ENCODE data around the gene MSMO1. TPM values are rescaled to one million over a fixed set of nuclear protein-coding genes. Genes with fewer than 3 reads are reported as not detected.
"Not testable (repeated sequence)": the region's sequence is repeated elsewhere in the genome, so short reads cannot be mapped to it uniquely, and the experiment has no call there.

MSMO1 gene
- total RNA-seq, 2 experiments from 2014 or later, result 41.6 to 91.5 TPM

GRCh38 chr4:165336743-165337142 is 9.3 kb downstream of the MSMO1 start:
- Histone ChIP-seq H3K4me3 (ENCODE audit: low read depth, low read length, poor library complexity, severe bottlenecking) (no peak overlapping the region), H4K20me1 (ENCODE audit: insufficient read depth, low read length) (peaks cover 61% of the 10 kb centered on the region), H3K9me2 (ENCODE audit: insufficient read depth, low read length) (no peaks in the 10 kb centered on the region), H3K9me3 (ENCODE audit: low read length) (no peaks in the 10 kb centered on the region), H3K27ac (ENCODE audit: low read depth, low read length, poor library complexity, severe bottlenecking) (no peak overlapping the region), H3K4me2 (ENCODE audit: low read length) (no peak overlapping the region), H3K4me1 (ENCODE audit: insufficient read depth, low read length, poor library complexity, severe bottlenecking) (peaks cover 22% of the 10 kb centered on the region), H3K79me2 (ENCODE audit: insufficient read depth, low read depth, low read length) (peaks cover 69% of the 10 kb centered on the region), H3K36me3 (ENCODE audit: insufficient read depth, low read length) (peaks cover 98% of the 10 kb centered on the region), H2AFZ (ENCODE audit: low read length) (no peak overlapping the region)
- ChIA-PET POLR2A (interaction anchor here (1.5 kb wide), 1 partner anchor 9 kb away, joined by 3 read pairs; the partner anchor contains the start of gene MSMO1), CTCF (ENCODE audit: unreplicated experiment) (no interaction called here)
- BruUV-seq (replicated peaks), result no TSS peak
- no peak for DNase-seq (ENCODE audit: low spot score)
- intact Hi-C loops (cut with micrococcal nuclease; ENCODE audit: unreplicated experiment), result no loop called here
- TF ChIP-seq CTCF (conservative IDR thresholded peaks at IDR 0.05; ENCODE audit: low read length), result no peak
- TF ChIP-seq EZH2phosphoT487 (IDR thresholded peaks at IDR 0.05; ENCODE audit: borderline replicate concordance, low read depth, low read length), result no peak

GRCh38 chr4:165342340-165342739 is 14.9 kb downstream of the MSMO1 start:
- TSS peak; percentile 30 for BruUV-seq (replicated peaks)
- H2AFZ ChIP-seq (ENCODE audit: low read length); H3K4me2 ChIP-seq (ENCODE audit: low read length); H3K27ac ChIP-seq (ENCODE audit: low read depth, low read length, poor library complexity, severe bottlenecking); CTCF ChIA-PET (ENCODE audit: unreplicated experiment); H3K9me2 ChIP-seq (ENCODE audit: insufficient read depth, low read length); H3K4me1 ChIP-seq (ENCODE audit: insufficient read depth, low read length, poor library complexity, severe bottlenecking); DNase-seq (ENCODE audit: low spot score); H3K9me3 ChIP-seq (ENCODE audit: low read length); H3K4me3 ChIP-seq (ENCODE audit: low read depth, low read length, poor library complexity, severe bottlenecking): not testable (repeated sequence)
- POLR2A ChIA-PET, result interaction anchor here (0.7 to 2.7 kb wide), 8 partner anchors 9 to 211 kb away, joined by 3 to 13 read pairs (median 4); no protein-coding TSS in a partner anchor
- Histone ChIP-seq H4K20me1 (ENCODE audit: insufficient read depth, low read length) (peaks cover 12% of the 10 kb centered on the region), H3K79me2 (ENCODE audit: insufficient read depth, low read depth, low read length) (peaks cover 13% of the 10 kb centered on the region; the same call in 1 of the 2 replicates), H3K36me3 (ENCODE audit: insufficient read depth, low read length) (peaks cover 67% of the 10 kb centered on the region)
- intact Hi-C loops (cut with micrococcal nuclease; ENCODE audit: unreplicated experiment), result loop anchor here (2.0 kb wide), 1 partner anchor 212 kb away; no protein-coding TSS in a partner anchor

- DNase-seq (ENCODE audit: low spot score), result peak; percentile 42
- intact Hi-C loops (cut with micrococcal nuclease; ENCODE audit: unreplicated experiment), result loop anchor here (2.0 kb wide), 1 partner anchor 213 kb away; no protein-coding TSS in a partner anchor
- Histone ChIP-seq H3K9me2 (ENCODE audit: insufficient read depth, low read length) (no peaks in the 10 kb centered on the region), H3K9me3 (ENCODE audit: low read length) (no peaks in the 10 kb centered on the region), H3K27ac (ENCODE audit: low read depth, low read length, poor library complexity, severe bottlenecking) (no peak overlapping the region), H3K79me2 (ENCODE audit: insufficient read depth, low read depth, low read length) (peaks cover 1% of the 10 kb centered on the region; the same call in 1 of the 2 replicates), H3K4me2 (ENCODE audit: low read length) (no peak overlapping the region), H3K4me1 (ENCODE audit: insufficient read depth, low read length, poor library complexity, severe bottlenecking) (no peaks in the 10 kb centered on the region), H3K36me3 (ENCODE audit: insufficient read depth, low read length) (peaks cover 56% of the 10 kb centered on the region), H2AFZ (ENCODE audit: low read length) (no peak overlapping the region), H4K20me1 (ENCODE audit: insufficient read depth, low read length) (peaks cover 7% of the 10 kb centered on the region), H3K4me3 (ENCODE audit: low read depth, low read length, poor library complexity, severe bottlenecking) (no peak overlapping the region)
- TF ChIP-seq EZH2phosphoT487 (IDR thresholded peaks at IDR 0.05; ENCODE audit: borderline replicate concordance, low read depth, low read length) (no peak), CTCF (conservative IDR thresholded peaks at IDR 0.05; ENCODE audit: low read length) (peak; percentile 78)
- ChIA-PET POLR2A (interaction anchor here (0.5 to 2.7 kb wide), 8 partner anchors 7 to 1623 kb away, joined by 3 to 13 read pairs (median 4); no protein-coding TSS in a partner anchor), CTCF (ENCODE audit: unreplicated experiment) (interaction anchor here (0.8 kb wide), 1 partner anchor 213 kb away, joined by 4 read pairs; no protein-coding TSS in a partner anchor)
- BruUV-seq (replicated peaks), result no TSS peak
These were observed 16.1 kb downstream of the MSMO1 start for GRCh38 chr4:165343353-165344191.

Measured in OCI-LY7 (cell line).